ENCODE results near the gene ASB11.

DNA sequence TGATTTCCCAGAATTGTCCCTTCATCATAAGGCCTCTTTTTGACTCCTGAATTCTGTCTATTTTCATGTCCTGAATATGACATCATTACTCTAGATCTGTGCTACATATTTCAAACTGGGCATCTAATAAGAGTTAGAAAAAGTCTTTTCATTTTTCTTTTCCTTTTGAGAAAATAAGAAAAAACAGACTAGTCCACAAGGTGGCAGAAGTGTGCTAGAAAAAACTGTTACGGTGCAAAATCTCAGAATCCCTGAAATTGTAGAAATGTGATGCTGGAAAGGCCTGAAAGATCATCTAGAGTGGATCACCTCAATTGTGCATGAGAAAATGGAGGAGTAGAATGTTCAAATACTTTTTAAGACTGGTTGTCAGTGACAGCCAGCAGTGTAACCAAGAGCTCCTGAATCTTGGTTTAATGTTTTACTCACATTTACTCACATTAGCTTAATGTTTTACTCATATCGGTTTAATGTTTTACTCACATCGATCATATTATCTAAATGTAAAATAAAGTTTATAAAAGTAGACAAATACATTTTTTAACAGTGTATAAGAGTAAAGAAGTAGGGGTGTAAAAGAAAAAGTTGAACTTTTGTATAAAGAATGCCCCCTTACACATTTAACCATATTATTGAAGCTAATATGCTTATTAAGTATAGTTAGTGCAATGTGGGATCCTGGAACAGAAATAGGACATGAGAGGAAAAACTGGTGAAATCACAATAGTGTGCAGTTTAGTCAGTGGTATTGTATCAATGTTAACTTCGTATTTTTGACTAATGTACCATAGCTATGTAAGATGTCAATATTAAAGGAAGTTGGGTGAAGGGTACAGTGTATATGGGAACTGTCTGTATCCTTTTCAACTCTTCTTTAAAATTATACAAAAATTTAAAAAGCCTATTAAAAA is 15.2 kb downstream of the ASB11 start:
- TF ChIP-seq TRIM28 (IDR thresholded peaks at IDR 0.05; ENCODE audit: borderline replicate concordance, low read length) (no peak), ZNF776 (tag by site-specific recombination; IDR thresholded peaks at IDR 0.05; ENCODE audit: borderline replicate concordance) (no peak), CTCF (tag by site-specific recombination; IDR thresholded peaks at IDR 0.05) (no peak), ZNF544 (tag by site-specific recombination; IDR thresholded peaks at IDR 0.05) (no peak), ZFP41 (tag by site-specific recombination; IDR thresholded peaks at IDR 0.05; ENCODE audit: borderline replicate concordance) (no peak), ZNF677 (tag by site-specific recombination; IDR thresholded peaks at IDR 0.05) (no peak), ZNF274 (IDR thresholded peaks at IDR 0.05; ENCODE audit: low read length) (no peak), ZNF274 (tag by site-specific recombination; IDR thresholded peaks at IDR 0.05; ENCODE audit: borderline replicate concordance) (no peak), ZSCAN30 (tag by site-specific recombination; IDR thresholded peaks at IDR 0.05) (no peak)
- TF ChIP-seq, protein P1, sequence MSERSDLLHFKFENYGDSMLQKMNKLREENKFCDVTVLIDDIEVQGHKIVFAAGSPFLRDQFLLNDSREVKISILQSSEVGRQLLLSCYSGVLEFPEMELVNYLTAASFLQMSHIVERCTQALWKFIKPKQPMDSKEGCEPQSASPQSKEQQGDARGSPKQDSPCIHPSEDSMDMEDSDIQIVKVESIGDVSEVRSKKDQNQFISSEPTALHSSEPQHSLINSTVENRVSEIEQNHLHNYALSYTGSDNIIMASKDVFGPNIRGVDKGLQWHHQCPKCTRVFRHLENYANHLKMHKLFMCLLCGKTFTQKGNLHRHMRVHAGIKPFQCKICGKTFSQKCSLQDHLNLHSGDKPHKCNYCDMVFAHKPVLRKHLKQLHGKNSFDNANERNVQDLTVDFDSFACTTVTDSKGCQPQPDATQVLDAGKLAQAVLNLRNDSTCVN (tag by site-specific recombination; optimal IDR thresholded peaks at IDR 0.05) = no peak
